BLaER1 (cell line): Measurements from ENCODE around the gene EYA3.
A peak's percentile ranks its signal among the peaks of the same experiment; 100 is the strongest.

Source experiments
- H3K27ac ChIP-seq: shearing (Covaris generic); formaldehyde crosslinking; 2 replicates; pipeline ENCODE4 v1.8.1; 2022
- H3K27me3 ChIP-seq: shearing (Covaris generic); formaldehyde crosslinking; 2 replicates; pipeline ENCODE4 v1.8.1; 2022
- H3K36me3 ChIP-seq: shearing (Covaris generic); formaldehyde crosslinking; 2 replicates; pipeline ENCODE4 v1.8.1; 2022
- H3K4me1 ChIP-seq: shearing (Covaris generic); formaldehyde crosslinking; 2 replicates; pipeline ENCODE4 v1.8.1; 2022
- H3K4me2 ChIP-seq: shearing (Covaris generic); formaldehyde crosslinking; 2 replicates; pipeline ENCODE4 v1.8.1; 2022
- H3K4me3 ChIP-seq: shearing (Covaris generic); formaldehyde crosslinking; 2 replicates; pipeline ENCODE4 v1.8.1; 2022
- H3K9ac ChIP-seq: shearing (Covaris generic); formaldehyde crosslinking; 2 replicates; pipeline ENCODE4 v1.8.1; 2022
- H3K9me3 ChIP-seq: shearing (Covaris generic); formaldehyde crosslinking; 2 replicates; pipeline ENCODE4 v1.8.1; 2022
- H4K20me1 ChIP-seq: shearing (Covaris generic); formaldehyde crosslinking; 2 replicates; pipeline ENCODE4 v1.8.1; 2022
- Cebpa-rat ChIP-seq: shearing (Covaris generic); IDR thresholded peaks from 2 replicates; pipeline ENCODE4 v1.8.1; 2022

The EYA3 gene

DNA sequence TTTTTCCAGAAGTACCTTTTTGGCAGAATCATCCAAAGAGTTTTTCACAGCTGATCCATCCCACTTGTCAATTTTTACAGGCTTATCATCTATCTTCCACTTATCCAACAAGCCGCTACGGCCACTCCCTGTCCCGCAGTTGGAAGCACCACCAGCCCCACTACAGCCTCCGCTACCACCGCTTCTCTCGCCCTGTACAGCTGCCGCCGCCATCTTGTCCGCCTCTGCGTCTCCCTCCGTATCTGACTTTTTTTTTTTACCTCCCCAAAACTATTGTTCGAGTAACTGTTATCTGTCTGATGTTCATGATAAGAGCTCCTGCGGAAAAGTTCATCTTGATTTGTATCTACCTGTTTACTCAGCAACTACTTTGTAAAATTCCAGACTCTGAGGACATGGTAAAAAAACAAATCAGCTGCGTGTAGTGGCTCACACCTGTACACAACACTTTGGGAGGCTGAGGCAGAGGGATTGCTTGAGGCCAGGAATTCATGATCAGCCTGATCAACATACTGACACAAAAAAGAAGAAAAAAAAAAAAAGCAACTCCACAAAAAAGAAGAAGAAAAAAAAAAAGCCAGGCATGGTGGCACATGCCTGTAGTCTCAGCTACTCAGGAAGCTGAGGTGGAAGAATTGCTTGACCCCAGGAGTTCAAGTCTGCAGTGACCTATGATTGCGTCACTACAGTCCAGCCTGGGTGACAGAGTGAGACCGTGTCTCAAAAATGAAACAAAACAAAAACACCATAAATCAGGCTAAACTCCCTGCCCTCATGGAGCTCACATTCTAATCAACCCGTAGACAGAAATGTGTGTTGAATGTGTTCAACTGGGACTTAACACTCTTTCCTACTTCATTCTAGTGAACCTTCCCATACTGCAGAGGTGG, 8.0 kb upstream of the EYA3 start:
- Histone ChIP-seq H3K4me2 (no peak overlapping the region), H4K20me1 (no peaks in the 10 kb centered on the region), H3K9ac (no peak overlapping the region), H3K36me3 (no peaks in the 10 kb centered on the region), H3K9me3 (no peaks in the 10 kb centered on the region), H3K27me3 (no peaks in the 10 kb centered on the region), H3K4me3 (no peak overlapping the region), H3K27ac (no peak overlapping the region), H3K4me1 (no peaks in the 10 kb centered on the region)
- TF ChIP-seq Cebpa-rat = no peak

DNA sequence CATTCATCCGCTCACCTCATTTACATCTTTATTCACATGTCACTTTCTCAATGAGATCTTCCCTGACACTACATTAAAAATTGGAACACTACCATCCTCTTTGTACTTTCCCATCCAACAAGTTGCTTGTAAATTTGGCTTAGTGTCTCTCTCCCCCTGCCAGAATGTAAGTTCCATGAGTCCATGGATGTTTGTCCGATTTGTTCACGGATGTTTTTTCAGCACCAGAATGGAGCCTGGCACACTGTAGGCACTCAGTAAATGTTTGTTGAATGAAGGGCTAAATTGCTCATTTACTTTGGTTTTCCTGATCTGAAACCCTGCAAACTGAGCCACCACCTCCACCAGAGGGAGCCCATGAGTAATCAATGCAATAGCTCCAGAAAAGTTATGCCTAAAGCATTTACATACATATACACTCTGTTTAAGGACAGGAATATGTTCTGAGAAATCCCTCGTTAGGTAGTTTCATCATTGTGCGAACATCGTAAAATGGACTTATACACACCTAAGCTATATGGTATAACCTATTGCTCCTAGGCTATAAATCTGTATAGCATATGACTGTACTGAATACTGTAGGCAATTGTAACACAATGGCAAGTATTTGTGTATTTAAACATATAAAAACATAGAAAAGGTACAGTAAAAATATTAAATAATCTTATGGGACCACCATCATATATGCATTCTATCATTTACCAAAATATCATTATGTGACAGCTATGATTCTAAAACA, 2.8 kb upstream of the EYA3 start:
- TF ChIP-seq Cebpa-rat = no peak
- Histone ChIP-seq H3K9ac (no peak overlapping the region), H3K4me1 (peaks cover 19% of the 10 kb centered on the region), H3K9me3 (no peaks in the 10 kb centered on the region), H3K27ac (no peak overlapping the region), H4K20me1 (peaks cover 9% of the 10 kb centered on the region; the same call in 1 of the 2 replicates), H3K4me3 (no peak overlapping the region), H3K27me3 (no peaks in the 10 kb centered on the region), H3K4me2 (no peak overlapping the region), H3K36me3 (no peaks in the 10 kb centered on the region)

DNA sequence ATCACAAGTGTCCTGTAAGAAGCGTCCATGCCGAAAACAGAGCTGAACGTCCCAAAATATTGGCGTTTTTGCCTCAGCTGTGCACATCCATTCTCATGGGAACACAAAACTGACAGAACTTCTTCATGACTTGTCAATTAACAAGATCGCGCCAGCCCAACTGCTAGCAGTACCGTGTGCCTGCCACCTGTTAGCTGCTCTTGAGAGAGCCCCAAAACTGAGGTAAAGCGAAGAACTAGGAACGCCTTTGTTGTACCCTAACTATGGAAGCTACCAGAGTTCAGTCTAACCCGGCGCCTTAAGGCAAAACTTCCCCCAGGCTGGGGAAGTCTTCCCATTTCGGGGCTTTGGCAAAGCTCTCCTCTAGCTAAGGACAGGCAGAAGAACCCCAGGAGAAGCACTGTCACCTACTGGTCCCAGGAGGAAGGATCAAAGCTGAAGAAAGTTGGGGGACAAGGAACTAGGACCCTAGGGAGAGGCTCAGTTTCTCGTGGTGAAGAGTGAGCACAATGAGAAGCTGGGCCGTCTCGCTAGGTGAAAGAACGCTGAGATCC, 719 bp downstream of the EYA3 start:
- peak overlapping the region; percentile 93 for H3K9ac ChIP-seq
- no peaks in the 10 kb centered on the region for H3K27me3 ChIP-seq
- peak overlapping the region; percentile 84 for H3K4me3 ChIP-seq
- H4K20me1 ChIP-seq = peaks cover 29% of the 10 kb centered on the region
- peak overlapping the region; percentile 88 for H3K27ac ChIP-seq
- no peaks in the 10 kb centered on the region for H3K36me3 ChIP-seq
- TF ChIP-seq Cebpa-rat = no peak
- H3K4me2 ChIP-seq = peak overlapping the region; percentile 93
- H3K4me1 ChIP-seq = peaks cover 19% of the 10 kb centered on the region
- no peaks in the 10 kb centered on the region for H3K9me3 ChIP-seq

DNA sequence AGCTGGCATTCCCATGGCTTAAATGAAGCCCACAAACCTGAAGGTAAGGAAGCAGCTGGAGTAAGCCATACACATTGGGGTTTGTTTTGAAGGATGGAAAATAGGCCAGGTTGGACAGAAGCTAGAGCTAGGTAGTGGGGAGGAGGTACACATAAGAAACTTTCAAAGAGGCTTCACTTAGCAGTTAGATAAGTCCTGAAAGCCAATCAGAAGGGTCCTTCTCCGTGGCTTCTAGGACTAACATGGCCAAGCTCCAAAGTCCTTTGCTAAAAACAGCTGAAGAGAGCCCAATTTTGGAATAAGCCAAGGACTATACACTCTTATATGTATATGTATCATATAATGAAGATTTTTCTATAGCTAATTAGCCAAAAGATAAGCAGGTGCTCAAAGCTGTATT, 1.8 kb downstream of the EYA3 start:
- Histone ChIP-seq H3K27me3 (no peaks in the 10 kb centered on the region), H3K4me1 (peaks cover 19% of the 10 kb centered on the region), H3K4me2 (peak overlapping the region; percentile 93), H3K27ac (no peak overlapping the region), H3K36me3 (no peaks in the 10 kb centered on the region), H3K9ac (no peak overlapping the region), H4K20me1 (peaks cover 38% of the 10 kb centered on the region), H3K4me3 (no peak overlapping the region), H3K9me3 (no peaks in the 10 kb centered on the region)
- no peak for TF ChIP-seq Cebpa-rat

DNA sequence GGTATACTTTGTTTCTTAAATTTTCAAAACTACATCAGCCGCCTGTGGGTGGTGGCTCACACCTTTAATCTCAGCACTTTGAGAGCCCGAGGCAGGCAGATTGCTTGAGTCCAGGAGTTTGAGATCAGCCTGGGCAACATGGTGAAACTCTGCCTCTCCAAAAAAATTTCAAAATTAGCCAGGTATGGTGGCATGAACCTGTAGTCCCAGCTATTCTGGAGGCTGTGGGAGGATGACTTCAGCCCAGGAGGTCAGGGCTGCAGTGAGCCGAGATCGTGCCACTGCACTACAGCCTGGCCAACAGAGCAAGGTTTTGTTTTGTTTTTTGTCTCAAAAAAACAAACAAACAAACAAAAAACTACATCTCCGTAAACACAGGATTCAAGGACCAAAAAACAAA, 3.3 kb downstream of the EYA3 start:
- no peaks in the 10 kb centered on the region for H3K27me3 ChIP-seq
- no peak overlapping the region for H3K9ac ChIP-seq
- TF ChIP-seq Cebpa-rat = no peak
- peaks cover 52% of the 10 kb centered on the region for H4K20me1 ChIP-seq
- no peak overlapping the region for H3K4me3 ChIP-seq
- peaks cover 6% of the 10 kb centered on the region for H3K36me3 ChIP-seq
- H3K4me1 ChIP-seq = peaks cover 19% of the 10 kb centered on the region
- no peaks in the 10 kb centered on the region for H3K9me3 ChIP-seq
- H3K4me2 ChIP-seq = no peak overlapping the region
- H3K27ac ChIP-seq = no peak overlapping the region

DNA sequence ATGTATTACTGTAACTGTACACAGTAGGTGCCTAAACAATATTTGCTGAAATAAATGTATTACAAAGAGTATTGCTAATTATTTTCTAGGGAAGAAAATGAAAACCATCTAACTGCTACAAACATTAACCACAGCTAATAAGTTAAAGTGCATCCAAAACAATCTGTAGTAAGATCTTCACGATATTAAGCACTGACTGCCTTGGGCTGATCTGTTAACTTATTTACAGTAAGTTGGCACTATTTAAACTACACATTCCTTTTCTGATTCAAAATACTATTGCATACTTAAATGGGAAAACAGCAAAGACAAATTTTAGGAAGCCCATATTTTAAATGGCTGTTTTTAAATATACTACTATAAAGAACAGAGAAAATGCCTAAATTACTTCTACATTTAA, 4.5 kb downstream of the EYA3 start:
- H3K27me3 ChIP-seq = no peaks in the 10 kb centered on the region
- H3K27ac ChIP-seq = no peak overlapping the region
- no peaks in the 10 kb centered on the region for H3K9me3 ChIP-seq
- H4K20me1 ChIP-seq = peaks cover 64% of the 10 kb centered on the region
- H3K4me2 ChIP-seq = no peak overlapping the region
- TF ChIP-seq Cebpa-rat = no peak
- H3K36me3 ChIP-seq = peaks cover 19% of the 10 kb centered on the region
- no peak overlapping the region for H3K4me3 ChIP-seq
- no peak overlapping the region for H3K9ac ChIP-seq
- H3K4me1 ChIP-seq = peaks cover 14% of the 10 kb centered on the region

DNA sequence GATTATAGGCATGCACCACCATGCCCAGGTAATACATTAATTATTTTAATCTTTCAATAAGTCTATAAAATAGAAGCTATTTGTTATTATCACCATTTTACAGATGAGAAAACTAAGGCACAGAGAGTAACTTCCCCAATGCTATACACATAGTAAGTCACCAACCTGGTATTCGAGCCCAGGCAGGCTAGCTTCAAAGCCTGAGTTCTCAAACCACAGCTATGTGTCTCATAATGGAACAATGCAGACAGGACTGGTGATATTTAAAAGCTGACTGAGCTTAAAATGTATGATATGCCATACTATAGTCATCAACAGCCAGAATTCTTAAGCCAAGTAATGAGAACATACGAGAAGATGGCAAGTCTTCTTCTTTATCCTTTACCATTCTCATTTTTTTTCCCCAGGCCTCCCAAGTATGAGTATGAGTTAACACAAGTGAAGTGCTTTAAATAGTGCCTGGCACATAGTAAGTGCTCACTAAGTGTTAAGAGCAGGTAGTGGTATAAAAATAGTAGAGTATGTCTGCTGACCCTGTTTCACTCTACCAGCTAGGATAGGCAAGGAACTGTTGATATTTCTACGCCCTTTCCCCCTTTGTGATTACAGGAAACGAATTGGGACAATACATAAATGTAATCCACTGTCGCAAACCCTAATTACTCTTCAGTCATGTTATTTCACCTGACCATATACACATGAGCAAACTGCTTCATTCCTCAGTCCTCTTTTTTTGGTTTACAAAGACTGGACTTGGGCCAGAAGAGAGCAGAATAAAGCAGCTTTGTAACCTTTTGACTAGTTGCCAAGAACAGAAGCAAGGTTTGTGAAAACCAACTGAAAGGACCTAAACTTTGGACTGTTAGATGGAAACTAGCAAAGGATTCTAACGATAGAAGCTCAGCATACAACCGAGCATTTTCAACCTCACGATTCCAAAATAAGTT, 9.5 kb downstream of the EYA3 start:
- peaks cover 69% of the 10 kb centered on the region for H4K20me1 ChIP-seq
- H3K27ac ChIP-seq = no peak overlapping the region
- no peak overlapping the region for H3K4me2 ChIP-seq
- H3K36me3 ChIP-seq = peaks cover 29% of the 10 kb centered on the region
- H3K4me1 ChIP-seq = no peaks in the 10 kb centered on the region
- no peak overlapping the region for H3K4me3 ChIP-seq
- H3K9me3 ChIP-seq = no peaks in the 10 kb centered on the region
- no peak overlapping the region for H3K9ac ChIP-seq
- no peak for TF ChIP-seq Cebpa-rat
- no peaks in the 10 kb centered on the region for H3K27me3 ChIP-seq

DNA sequence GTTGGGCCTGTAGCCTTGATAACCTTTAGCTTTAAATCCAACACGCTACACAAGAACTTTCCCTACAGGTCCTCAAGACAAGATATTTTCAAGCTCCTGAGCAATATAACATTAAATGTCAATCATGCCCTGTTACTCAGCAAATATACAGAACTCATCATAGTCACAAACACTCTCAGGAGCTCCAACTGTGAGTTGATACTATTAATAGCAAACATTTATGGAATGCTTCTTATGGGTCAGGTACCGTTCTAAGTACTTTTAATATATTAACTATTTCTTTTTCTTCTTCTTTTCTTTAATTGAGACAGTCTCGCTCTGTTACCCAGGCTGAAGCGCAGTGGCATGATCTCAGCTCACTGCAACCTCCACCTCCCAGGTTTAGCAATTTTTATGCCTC, 10.1 kb downstream of the EYA3 start:
- Histone ChIP-seq H3K36me3 (peaks cover 32% of the 10 kb centered on the region), H3K27me3 (no peaks in the 10 kb centered on the region), H3K27ac (no peak overlapping the region), H3K4me2 (no peak overlapping the region), H3K4me3 (no peak overlapping the region), H3K9me3 (no peaks in the 10 kb centered on the region), H3K9ac (no peak overlapping the region), H4K20me1 (peaks cover 69% of the 10 kb centered on the region), H3K4me1 (no peaks in the 10 kb centered on the region)
- TF ChIP-seq Cebpa-rat = no peak

DNA sequence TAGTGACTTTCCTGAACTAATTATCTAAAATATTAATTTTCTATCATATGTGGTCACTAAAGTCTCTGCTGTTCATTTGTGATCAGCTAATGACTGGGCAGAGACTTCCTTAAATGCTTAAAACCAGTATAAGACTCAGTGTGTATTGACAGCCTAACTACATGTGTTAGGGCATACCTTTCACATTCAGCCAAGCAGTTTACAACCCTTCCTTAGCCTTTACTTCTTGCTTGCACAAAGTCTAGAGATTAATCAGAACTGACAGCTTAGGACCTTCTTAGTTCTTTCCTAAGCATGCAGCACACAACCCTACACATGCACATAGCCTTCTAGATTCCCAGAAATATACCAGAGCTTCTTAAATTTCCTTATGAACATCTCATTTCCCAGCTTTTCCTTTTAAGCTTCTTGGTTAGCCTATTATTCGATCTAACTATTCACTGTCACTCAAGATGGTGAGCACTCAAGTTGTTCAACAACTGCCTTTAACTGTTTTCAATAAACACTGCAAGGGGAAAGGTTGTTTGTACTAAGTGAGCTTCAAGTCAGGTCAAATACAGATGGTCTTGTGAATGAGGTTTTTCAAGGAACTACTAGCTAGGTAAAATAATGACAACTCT, 13.4 kb downstream of the EYA3 start:
- Histone ChIP-seq H3K9ac (no peak overlapping the region), H3K27ac (no peak overlapping the region), H4K20me1 (peaks cover 68% of the 10 kb centered on the region), H3K4me1 (no peaks in the 10 kb centered on the region), H3K4me2 (no peak overlapping the region), H3K4me3 (no peak overlapping the region), H3K36me3 (peaks cover 25% of the 10 kb centered on the region), H3K27me3 (no peaks in the 10 kb centered on the region), H3K9me3 (no peaks in the 10 kb centered on the region)
- TF ChIP-seq Cebpa-rat = no peak
